A673 (cell line): ENCODE results near the gene TECPR1. TPM values are rescaled to one million over a fixed set of nuclear protein-coding genes. Genes with fewer than 3 reads are reported as not detected.
A peak's percentile ranks its signal among the peaks of the same experiment; 100 is the strongest.

ENCODE experiments used
- Bru-seq: library from RNA; stranded (reverse); fragments of 400-500 nt; gene quantifications from one replicate; lab custom pipeline; 2021; lab: Mats Ljungman, UMichigan
- BruChase-seq, 2 experiments: library from RNA; stranded (reverse); fragments of 400-500 nt; gene quantifications; one replicate each; lab custom pipeline; 2021; lab: Mats Ljungman, UMichigan
- BruUV-seq: library from RNA; stranded (reverse); fragments of 400-500 nt; replicated peaks from 2 replicates; lab custom pipeline; 2021; lab: Mats Ljungman, UMichigan
- CTCF ChIA-PET: fragments of 300-600 bp; sonication (Branson Sonifier 250); formaldehyde crosslinking; loops from one replicate; lab custom pipeline; 2022; ENCODE audit warnings: antibody characterized with exemption; lab: Charles Lee
- POLR2A ChIA-PET: fragments of 300-600 bp; sonication (Branson Sonifier 250); formaldehyde crosslinking; loops from one replicate; lab custom pipeline; 2022; ENCODE audit warnings: antibody characterized with exemption; ENCODE audit not compliant: low non-redundant PET; lab: Charles Lee
- DNase-seq: peaks from one replicate; pipeline ENCODE4 v3.0.0-alpha.2; 2015; ENCODE audit warnings: low spot score
- H3K27ac ChIP-seq: fragments of 200-600 bp; sonication (generic); 2 replicates; pipeline ENCODE4 v1.5.1; 2016; ENCODE audit warnings: mixed run types, low read depth, mild to moderate bottlenecking, mixed read lengths, antibody characterized with exemption, low read length; ENCODE audit not compliant: poor library complexity, severe bottlenecking
- H3K27me3 ChIP-seq: fragments of 200-600 bp; sonication (generic); replicated peaks from 2 replicates; pipeline ENCODE4 v1.6.1; 2017; ENCODE audit warnings: mixed run types, low read depth, mild to moderate bottlenecking, mixed read lengths, antibody characterized with exemption, low read length; ENCODE audit not compliant: insufficient read depth, poor library complexity
- H3K36me3 ChIP-seq: fragments of 200-600 bp; sonication (generic); 2 replicates; pipeline ENCODE4 v1.6.1; 2016; ENCODE audit warnings: mixed run types, mild to moderate bottlenecking, mixed read lengths, antibody characterized with exemption, low read length; ENCODE audit not compliant: insufficient read depth, poor library complexity, severe bottlenecking
- H3K4me1 ChIP-seq: fragments of 200-600 bp; sonication (generic); 2 replicates; pipeline ENCODE4 v1.6.1; 2017; ENCODE audit warnings: mixed run types, mild to moderate bottlenecking, mixed read lengths, antibody characterized with exemption, low read length; ENCODE audit not compliant: insufficient read depth, poor library complexity, severe bottlenecking
- H3K4me3 ChIP-seq: fragments of 200-600 bp; sonication (generic); 2 replicates; pipeline ENCODE4 v1.5.1; 2016; ENCODE audit warnings: low read depth, mixed run types, mild to moderate bottlenecking, mixed read lengths, low read length; ENCODE audit not compliant: poor library complexity, severe bottlenecking
- H3K9me3 ChIP-seq: fragments of 200-600 bp; sonication (generic); 2 replicates; pipeline ENCODE4 v1.6.1; 2016; ENCODE audit warnings: mixed run types, low read depth, mild to moderate bottlenecking, mixed read lengths, antibody characterized with exemption, low read length; ENCODE audit not compliant: poor library complexity, severe bottlenecking
- EZH2 ChIP-seq: fragments of 200-600 bp; sonication (generic); IDR thresholded peaks from 2 replicates; pipeline ENCODE4 v1.6.1; 2017; ENCODE audit warnings: borderline replicate concordance, low read depth, mild to moderate bottlenecking, mixed read lengths, antibody characterized with exemption, low read length; ENCODE audit not compliant: poor library complexity, severe bottlenecking
- intact Hi-C: fragments of 100-400 bp; cut with micrococcal nuclease; formaldehyde crosslinking; loops from one replicate; pipeline ENCODE4 v1.10.0; 2022; ENCODE audit not compliant: unreplicated experiment
- long read RNA-seq: library from polyadenylated mRNA; stranded (forward); transcript quantifications from one replicate; pipeline ENCODE4 v2.0.0, GENCODE V29; 2022
- total RNA-seq: library from RNA; stranded (reverse); gene quantifications from 2 replicates; pipeline ENCODE4 v1.2.3, GENCODE V29; 2021
- TF ChIP-seq, protein P1 (sequence below): fragments of 300-800, 200-600 bp; sonication (generic); conservative IDR thresholded peaks from 2 replicates; pipeline ENCODE4 v1.5.1; 2017; ENCODE audit warnings: low read depth, mild to moderate bottlenecking, antibody characterized with exemption, low read length, moderate library complexity, mixed read lengths

Gene TECPR1
- total RNA-seq (21.2 and 25.9 TPM in 2 replicates), Bru-seq, nascent RNA (percentile 42 among the genes with signal in this experiment), BruChase-seq, experiment 1, labeled RNA remaining after a 2-hour chase (percentile 49 among the genes with signal in this experiment), BruChase-seq, experiment 2, labeled RNA remaining after a 6-hour chase (percentile 57 among the genes with signal in this experiment)
- long read RNA-seq, full-length matches to known transcripts = 3 of 11 reads
- long read RNA-seq, partial matches to known transcripts = 3 of 11 reads
- long read RNA-seq, other reads (novel, unspliced or antisense) = 5 of 11 reads

- peak; percentile 79 for DNase-seq
- Histone ChIP-seq H3K4me3 (peak within 1 kb of the TSS; percentile 90), H3K27ac (peak within 1 kb of the TSS; percentile 69), H3K27me3 (no peaks in the 10 kb centered on the region), H3K9me3 (no peaks in the 10 kb centered on the region), H3K36me3 (peaks cover under 1% of the 10 kb centered on the region), H3K4me1 (peaks cover 4% of the 10 kb centered on the region)
- intact Hi-C loops = no loop called here
- POLR2A ChIA-PET = no interaction called here
- no peak for TF ChIP-seq EZH2
- TF ChIP-seq, protein P1, sequence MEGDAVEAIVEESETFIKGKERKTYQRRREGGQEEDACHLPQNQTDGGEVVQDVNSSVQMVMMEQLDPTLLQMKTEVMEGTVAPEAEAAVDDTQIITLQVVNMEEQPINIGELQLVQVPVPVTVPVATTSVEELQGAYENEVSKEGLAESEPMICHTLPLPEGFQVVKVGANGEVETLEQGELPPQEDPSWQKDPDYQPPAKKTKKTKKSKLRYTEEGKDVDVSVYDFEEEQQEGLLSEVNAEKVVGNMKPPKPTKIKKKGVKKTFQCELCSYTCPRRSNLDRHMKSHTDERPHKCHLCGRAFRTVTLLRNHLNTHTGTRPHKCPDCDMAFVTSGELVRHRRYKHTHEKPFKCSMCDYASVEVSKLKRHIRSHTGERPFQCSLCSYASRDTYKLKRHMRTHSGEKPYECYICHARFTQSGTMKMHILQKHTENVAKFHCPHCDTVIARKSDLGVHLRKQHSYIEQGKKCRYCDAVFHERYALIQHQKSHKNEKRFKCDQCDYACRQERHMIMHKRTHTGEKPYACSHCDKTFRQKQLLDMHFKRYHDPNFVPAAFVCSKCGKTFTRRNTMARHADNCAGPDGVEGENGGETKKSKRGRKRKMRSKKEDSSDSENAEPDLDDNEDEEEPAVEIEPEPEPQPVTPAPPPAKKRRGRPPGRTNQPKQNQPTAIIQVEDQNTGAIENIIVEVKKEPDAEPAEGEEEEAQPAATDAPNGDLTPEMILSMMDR = no peak
- CTCF ChIA-PET = no interaction called here
- BruUV-seq = no TSS peak
Observed at GRCh38 chr7:98251601-98252424, at the start of gene TECPR1. Gene TECPR1 (minus strand): TSS chr7:98252232. CDS start chr7:98246146, 6,086 bp downstream.

DNA sequence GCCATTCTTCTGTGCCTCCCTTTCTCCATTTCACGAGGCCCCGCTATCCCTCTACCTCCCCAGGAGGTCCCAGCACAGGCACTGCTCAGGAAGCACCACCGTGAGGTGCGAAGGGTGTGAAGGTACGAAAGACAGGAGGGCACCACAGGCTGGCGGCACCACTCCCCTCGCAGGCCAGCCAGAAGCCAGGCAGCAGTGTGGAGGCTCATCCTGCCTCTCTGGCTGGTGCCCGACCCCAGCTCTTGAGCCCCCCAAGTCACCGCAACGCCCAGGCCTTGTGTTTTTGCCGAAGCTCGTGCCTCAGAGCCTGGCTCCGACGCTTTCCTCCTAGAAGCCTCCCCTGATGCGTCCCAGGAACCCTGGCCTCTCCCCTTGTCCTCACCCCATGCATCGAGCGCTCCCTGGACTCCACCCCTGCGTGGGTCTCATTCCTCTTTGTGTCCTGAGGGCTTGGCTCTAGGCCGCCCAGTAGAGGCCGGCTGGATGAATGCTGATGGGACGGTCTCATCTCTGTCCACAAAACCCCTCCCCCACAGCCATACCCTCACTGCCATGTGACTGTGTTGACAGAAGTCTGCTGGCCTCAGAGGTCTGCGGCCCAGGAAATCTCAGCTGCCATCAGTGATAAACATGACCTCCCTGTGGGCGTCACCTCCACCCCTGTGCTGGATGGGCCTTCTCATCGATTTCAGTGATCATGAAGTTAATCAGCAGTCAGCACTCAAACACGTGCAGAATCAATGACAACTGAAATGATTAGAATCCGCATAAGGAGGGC is 48.8 kb upstream of the TECPR1 start:
- intact Hi-C loops = no loop called here
- Histone ChIP-seq H3K27me3 (no peaks in the 10 kb centered on the region), H3K4me1 (no peaks in the 10 kb centered on the region), H3K4me3 (no peak overlapping the region), H3K36me3 (no peaks in the 10 kb centered on the region), H3K27ac (no peak overlapping the region), H3K9me3 (no peaks in the 10 kb centered on the region)
- TF ChIP-seq, protein P1 = no peak
- TF ChIP-seq EZH2 = no peak
- CTCF ChIA-PET = no interaction called here
- POLR2A ChIA-PET = no interaction called here
- no peak for DNase-seq
- BruUV-seq = no TSS peak

DNA sequence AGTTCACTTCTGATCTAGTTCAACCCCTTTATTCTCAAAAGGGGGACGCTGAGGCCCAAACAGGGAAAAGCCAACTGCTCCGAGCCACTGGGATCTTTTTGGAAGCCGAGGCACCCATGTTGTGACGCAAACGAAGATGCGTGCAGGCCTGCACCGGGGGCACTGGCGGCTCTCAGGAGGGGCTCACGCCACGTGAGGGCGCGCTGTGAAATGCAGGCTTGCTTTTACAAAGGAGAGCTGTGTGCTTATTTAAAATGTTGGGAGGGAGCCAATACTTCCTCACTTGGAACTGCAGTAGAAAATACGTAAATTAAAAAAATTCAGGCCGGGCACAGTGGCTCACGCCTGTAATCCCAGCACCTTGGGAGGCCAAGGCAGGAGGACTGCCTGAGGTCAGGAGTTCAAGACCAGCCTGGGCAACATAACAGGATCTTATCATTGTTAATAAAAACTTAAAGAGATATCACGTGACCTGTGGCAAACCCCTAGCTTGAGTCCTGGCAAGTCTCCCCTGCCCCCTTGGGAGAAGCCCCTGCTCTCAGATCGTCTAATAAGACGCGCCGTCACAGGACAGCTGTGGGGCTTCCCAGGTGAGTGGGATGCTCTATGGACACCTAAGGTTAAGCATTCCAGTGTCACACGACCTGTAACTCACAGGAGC is 45.7 kb upstream of the TECPR1 start:
- no TSS peak for BruUV-seq
- DNase-seq = peak; percentile 47
- intact Hi-C loops = loop anchor here (5.0 to 10.0 kb wide), 2 partner anchors 447 to 545 kb away; no protein-coding TSS in a partner anchor
- no peaks in the 10 kb centered on the region for H3K36me3 ChIP-seq
- POLR2A ChIA-PET = no interaction called here
- no peak overlapping the region for H3K4me3 ChIP-seq
- H3K27me3 ChIP-seq = no peaks in the 10 kb centered on the region
- no peak overlapping the region for H3K27ac ChIP-seq
- peaks cover 9% of the 10 kb centered on the region for H3K4me1 ChIP-seq
- CTCF ChIA-PET = interaction anchor here (0.6 kb wide), 1 partner anchor 574 kb away, joined by 3 read pairs; no protein-coding TSS in a partner anchor
- H3K9me3 ChIP-seq = no peaks in the 10 kb centered on the region
- TF ChIP-seq EZH2 = no peak
- TF ChIP-seq, protein P1 = peak; percentile 42; the same call in 1 of the 2 replicates
